GM12878 (cell line): ENCODE results near the gene PROCA1. TPM values are rescaled to one million over a fixed set of nuclear protein-coding genes. Genes with fewer than 3 reads are reported as not detected.
A peak's percentile ranks its signal among the peaks of the same experiment; 100 is the strongest.

Experiments
- ATAC-seq: fragments of 200-7000 bp; cut with Tn5 transposase; 3 replicates; pipeline ENCODE4 v1.9.1; 2020; ENCODE audit warnings: mild to moderate bottlenecking, moderate library complexity
- BruUV-seq: library from RNA; stranded (reverse); fragments of 400-500 nt; replicated peaks from 2 replicates; lab custom pipeline; 2021; lab: Mats Ljungman, UMichigan
- CTCF ChIA-PET: fragments of 300-600 bp; sonication (Branson Sonifier 250); formaldehyde crosslinking; extraction: SDS; loops from one replicate; lab custom pipeline; 2021; ENCODE audit warnings: inconsistent platforms; lab: Yijun Ruan, JAX
- POLR2A ChIA-PET: fragments of 350-600 bp; formaldehyde crosslinking; extraction: SDS; loops from one replicate; lab custom pipeline; 2021; ENCODE audit warnings: inconsistent platforms; lab: Charles Lee
- RAD21 ChIA-PET: fragments of 300-600 bp; sonication (Branson Sonifier 250); formaldehyde crosslinking; loops from one replicate; lab custom pipeline; 2023; ENCODE audit warnings: antibody characterized with exemption; ENCODE audit not compliant: unreplicated experiment; lab: Charles Lee
- SMC1A ChIA-PET: fragments of 300-600 bp; sonication (Branson Sonifier 250); formaldehyde crosslinking; loops from one replicate; lab custom pipeline; 2023; ENCODE audit not compliant: unreplicated experiment, uncharacterized antibody; lab: Charles Lee
- DNase-seq: peaks from one replicate; pipeline ENCODE4 v3.0.0-alpha.2; 2011; ENCODE audit warnings: low read depth, low spot score
- FAIRE-seq: peaks from 3 replicates; lab custom pipeline; 2011; peaks lifted over from hg19 to GRCh38; lab: Jason Lieb, UNC
- H2AFZ ChIP-seq: 2 replicates; pipeline ENCODE4 v1.6.0; 2011; ENCODE audit warnings: low read depth, low read length, control low read depth; ENCODE audit not compliant: control insufficient read depth
- H3K27ac ChIP-seq: 2 replicates; pipeline ENCODE4 v1.5.1; 2011; ENCODE audit warnings: control low read depth; ENCODE audit not compliant: control insufficient read depth, insufficient read depth
- H3K27me3 ChIP-seq, 2 experiments: replicated peaks in 1 of 2; 2 replicates each; pipeline versions ENCODE4 v1.6.0 to v1.6.1; 2011; ENCODE audit warnings: low read length in 1 of 2; ENCODE audit not compliant: control insufficient read depth in 2 of 2, insufficient read depth in 2 of 2
- H3K36me3 ChIP-seq, 2 experiments: 2 replicates each; pipeline ENCODE4 v1.5.1; 2011; ENCODE audit warnings: low read length in 1 of 2; ENCODE audit not compliant: control insufficient read depth in 2 of 2, insufficient read depth in 2 of 2
- H3K4me1 ChIP-seq: 2 replicates; pipeline ENCODE4 v1.6.1; 2011; ENCODE audit warnings: mild to moderate bottlenecking, low read length, moderate library complexity, mixed read lengths; ENCODE audit not compliant: control insufficient read depth, insufficient read depth
- H3K4me2 ChIP-seq: 2 replicates; pipeline ENCODE4 v1.6.0; 2011; ENCODE audit warnings: control low read depth; ENCODE audit not compliant: control insufficient read depth, insufficient read depth
- H3K4me3 ChIP-seq: fragments of 200-600 bp; sonication (generic); 2 replicates; pipeline ENCODE4 v1.5.1; 2016
- H3K79me2 ChIP-seq: 2 replicates; pipeline ENCODE4 v1.6.0; 2011; ENCODE audit warnings: low read length; ENCODE audit not compliant: control insufficient read depth, insufficient read depth
- H3K9ac ChIP-seq: 2 replicates; pipeline ENCODE4 v1.8.0; 2011; ENCODE audit warnings: low read length, control low read depth, mixed read lengths; ENCODE audit not compliant: control insufficient read depth, insufficient read depth
- H3K9me3 ChIP-seq: replicated peaks from 3 replicates; pipeline ENCODE4 v1.5.1; 2011; ENCODE audit warnings: mild to moderate bottlenecking, low read length; ENCODE audit not compliant: control insufficient read depth, insufficient read depth
- H4K20me1 ChIP-seq: 2 replicates; pipeline ENCODE4 v1.6.0; 2011; ENCODE audit not compliant: control insufficient read depth, insufficient read depth
- CREM ChIP-seq: IDR thresholded peaks from 2 replicates; pipeline ENCODE4 v1.6.1; 2014; ENCODE audit warnings: antibody characterized with exemption, low read depth
- MEF2B ChIP-seq: fragments of 450-650 bp; IDR thresholded peaks from 2 replicates; pipeline ENCODE4 v1.6.1; 2018; ENCODE audit warnings: mild to moderate bottlenecking, moderate library complexity; ENCODE audit not compliant: partially characterized antibody, poor library complexity, severe bottlenecking
- MLLT1 ChIP-seq: fragments of 450-650 bp; IDR thresholded peaks from 2 replicates; pipeline ENCODE4 v1.6.1; 2016; ENCODE audit warnings: mild to moderate bottlenecking
- NFYA ChIP-seq: IDR thresholded peaks from 2 replicates; pipeline ENCODE4 v1.6.1; 2011; ENCODE audit warnings: low read depth, mild to moderate bottlenecking, low read length, improper control_type of control experiment, borderline replicate concordance
- NR2C2 ChIP-seq: IDR thresholded peaks from 2 replicates; pipeline ENCODE4 v1.6.1; 2011; ENCODE audit warnings: borderline replicate concordance, low read depth; ENCODE audit not compliant: control insufficient read depth, insufficient read length
- NR2F1 ChIP-seq: fragments of 450-650 bp; conservative IDR thresholded peaks from 2 replicates; pipeline ENCODE4 v1.6.1; 2017; ENCODE audit warnings: mild to moderate bottlenecking
- NRF1 ChIP-seq: conservative IDR thresholded peaks from 2 replicates; pipeline ENCODE4 v1.6.1; 2011; ENCODE audit warnings: mild to moderate bottlenecking, low read depth, low read length, improper control_type of control experiment
- RFX5 ChIP-seq: IDR thresholded peaks from 2 replicates; pipeline ENCODE4 v1.6.1; 2011; ENCODE audit warnings: low read depth, low read length, improper control_type of control experiment
- SIX5 ChIP-seq: IDR thresholded peaks from 2 replicates; pipeline ENCODE4 v1.6.1; 2011; ENCODE audit warnings: mild to moderate bottlenecking, low read depth, low read length, moderate library complexity; ENCODE audit not compliant: severe bottlenecking
- SREBF2 ChIP-seq: IDR thresholded peaks from 2 replicates; pipeline ENCODE4 v1.6.1; 2012; ENCODE audit warnings: mild to moderate bottlenecking, low read length
- YY1 ChIP-seq: IDR thresholded peaks from 2 replicates; pipeline ENCODE4 v1.6.1; 2011; ENCODE audit warnings: low read depth, mild to moderate bottlenecking, low read length
- ZBED1 ChIP-seq: IDR thresholded peaks from 2 replicates; pipeline ENCODE4 v1.6.1; 2016; ENCODE audit warnings: borderline replicate concordance
- WGBS: methylation state at CpG from one replicate; pipeline ENCODE4 v1.1.6; 2016; ENCODE audit warnings: low lambda C conversion rate; ENCODE audit not compliant: insufficient replicate concordance, insufficient coverage; ENCODE audit errors: missing lambda C conversion rate; 5-methylcytosine and 5-hydroxymethylcytosine counted together
- in situ Hi-C: fragments of 300-500 bp; cut with MboI; formaldehyde crosslinking; loops from 9 replicates; pipeline ENCODE4 v1.14.3; 2018; ENCODE audit warnings: mixed read lengths
- intact Hi-C: fragments of 100-400 bp; cut with micrococcal nuclease; formaldehyde crosslinking; loops from one replicate; pipeline ENCODE4 v1.14.2; 2022; ENCODE audit not compliant: unreplicated experiment
- polyA plus RNA-seq, 11 experiments: library from polyadenylated mRNA; depleted of rRNA in 4 of 11; unstranded in 6 of 11; stranded (reverse) in 5 of 11; fragments of >200 nt; fragmentation: Nextera tagmentation in 4 of 11; fragmentation: Illumina TruSeq in 1 of 11; extraction: Ambion mirVana in 4 of 11; extraction: Trizol in 1 of 11; gene quantifications; 1 replicate in 1 of 11; 2 replicates in 10 of 11; pipeline versions ENCODE4 v1.2.1 to v1.2.3, GENCODE V29; 2011 to 2016; ENCODE audit warnings: inconsistent platforms in 2 of 11, missing spikeins in 2 of 11, low read depth in 1 of 11
- total RNA-seq, 4 experiments: library from RNA; depleted of rRNA in 3 of 4; stranded (reverse); fragments of >200 nt in 3 of 4; fragmentation: Illumina TruSeq in 1 of 4; extraction: Trizol in 1 of 4; gene quantifications; 2 replicates each; pipeline versions ENCODE4 v1.2.1 to v1.2.3, GENCODE V29; 2013 to 2021
- TF ChIP-seq, protein P1 (sequence below): fragments of 450-650 bp; IDR thresholded peaks from 2 replicates; pipeline ENCODE4 v1.6.1; 2017; ENCODE audit warnings: mild to moderate bottlenecking, low read depth, inconsistent platforms; ENCODE audit not compliant: poor library complexity, severe bottlenecking
- TF ChIP-seq, protein P2 (sequence below): fragments of 450-650 bp; IDR thresholded peaks from 2 replicates; pipeline ENCODE4 v1.6.1; 2017; ENCODE audit warnings: antibody characterized with exemption, mild to moderate bottlenecking, moderate library complexity
- TF ChIP-seq, protein P3 (sequence below): fragments of 450-650 bp; IDR thresholded peaks from 2 replicates; pipeline ENCODE4 v1.6.1; 2016; ENCODE audit warnings: mild to moderate bottlenecking

Gene PROCA1
- total and polyA plus RNA-seq, 10 of the 15 experiments (the other 5 are each of a cell fraction or from before 2014, with no cell fraction given), result 0.35 to 4.8 (median 1.4) TPM

DNA sequence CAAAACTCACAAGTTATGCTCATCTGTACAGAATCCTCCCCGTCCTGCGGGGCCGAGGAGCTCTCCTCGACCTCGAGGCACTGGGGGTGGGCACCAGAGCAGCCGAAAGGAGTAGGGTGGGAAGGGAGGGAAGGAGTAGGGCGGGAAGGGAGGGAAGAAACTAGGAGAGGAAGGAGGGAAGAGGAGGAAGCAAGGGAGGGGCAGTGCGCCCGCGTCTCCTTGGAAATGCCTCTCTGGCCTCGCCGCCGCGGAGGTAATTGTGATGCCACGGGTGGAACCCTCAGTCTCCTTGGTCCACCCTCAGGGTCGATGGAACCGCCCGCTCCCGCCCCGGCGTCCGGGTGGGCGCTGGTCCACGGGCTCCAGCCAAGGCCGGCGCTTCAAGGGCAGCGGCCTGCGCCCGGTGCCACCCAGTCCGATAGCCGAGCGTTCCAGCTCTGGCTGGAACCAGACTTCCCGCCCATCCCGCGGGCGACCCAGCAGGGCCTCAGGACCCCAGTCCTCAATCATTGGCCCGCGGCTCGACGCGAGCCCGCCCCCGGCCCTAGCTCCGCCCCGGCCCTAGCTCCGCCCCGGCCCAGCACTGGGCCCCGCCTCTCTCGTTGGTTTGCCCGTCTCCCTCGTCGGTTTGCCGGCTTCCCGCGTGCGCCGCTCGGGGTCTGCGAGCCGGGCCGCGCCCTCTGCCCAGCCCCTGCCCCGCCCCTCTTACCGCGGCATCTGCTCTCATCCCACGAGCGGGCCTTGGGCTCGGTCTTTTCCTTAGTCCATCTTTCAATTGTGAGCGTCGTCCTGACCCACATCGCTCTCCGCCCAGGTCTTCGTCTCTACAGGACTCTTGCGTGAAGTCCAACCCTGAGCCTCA, 596 bp downstream of the PROCA1 start (continued):
- TF ChIP-seq MEF2B, result no peak
- TF ChIP-seq NR2F1, result peak; percentile 36; the same call in 1 of the 2 replicates
- TF ChIP-seq, all 136 proteins: peak for 17

GRCh38 chr17:28707339-28707720, 4.4 kb downstream of the PROCA1 start:
- Histone ChIP-seq H2AFZ (no peak overlapping the region), H3K4me1 (peaks cover 7% of the 10 kb centered on the region), H3K4me3 (no peak overlapping the region), H3K9me3 (no peaks in the 10 kb centered on the region), H3K4me2 (no peak overlapping the region), H3K36me3 (peaks cover 3 to 9% of the 10 kb centered on the region in 2 experiments; a peak in 2 of 4 replicates), H3K27me3 (no peaks in the 10 kb centered on the region), H4K20me1 (no peaks in the 10 kb centered on the region), H3K27ac (no peak overlapping the region), H3K79me2 (no peaks in the 10 kb centered on the region), H3K9ac (no peak overlapping the region)
- FAIRE-seq, result no peak
- ChIA-PET CTCF (no interaction called here), POLR2A (no interaction called here), SMC1A (no interaction called here), RAD21 (no interaction called here)
- DNase-seq, result no peak
- WGBS, result 100% methylated on average over 2 of the region's 2 CpGs
- no TSS peak for BruUV-seq
- ATAC-seq, result no peak
- intact Hi-C loops (no loop called here), in situ Hi-C loops (no loop called here)
- no peak for TF ChIP-seq ZBED1
- TF ChIP-seq YY1, result no peak
- TF ChIP-seq, protein P1, sequence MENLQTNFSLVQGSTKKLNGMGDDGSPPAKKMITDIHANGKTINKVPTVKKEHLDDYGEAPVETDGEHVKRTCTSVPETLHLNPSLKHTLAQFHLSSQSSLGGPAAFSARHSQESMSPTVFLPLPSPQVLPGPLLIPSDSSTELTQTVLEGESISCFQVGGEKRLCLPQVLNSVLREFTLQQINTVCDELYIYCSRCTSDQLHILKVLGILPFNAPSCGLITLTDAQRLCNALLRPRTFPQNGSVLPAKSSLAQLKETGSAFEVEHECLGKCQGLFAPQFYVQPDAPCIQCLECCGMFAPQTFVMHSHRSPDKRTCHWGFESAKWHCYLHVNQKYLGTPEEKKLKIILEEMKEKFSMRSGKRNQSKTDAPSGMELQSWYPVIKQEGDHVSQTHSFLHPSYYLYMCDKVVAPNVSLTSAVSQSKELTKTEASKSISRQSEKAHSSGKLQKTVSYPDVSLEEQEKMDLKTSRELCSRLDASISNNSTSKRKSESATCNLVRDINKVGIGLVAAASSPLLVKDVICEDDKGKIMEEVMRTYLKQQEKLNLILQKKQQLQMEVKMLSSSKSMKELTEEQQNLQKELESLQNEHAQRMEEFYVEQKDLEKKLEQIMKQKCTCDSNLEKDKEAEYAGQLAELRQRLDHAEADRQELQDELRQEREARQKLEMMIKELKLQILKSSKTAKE, result no peak
- no peak for TF ChIP-seq SREBF2
- TF ChIP-seq RFX5, result no peak
- no peak for TF ChIP-seq NRF1
- no peak for TF ChIP-seq SIX5
- TF ChIP-seq NFYA, result no peak
- TF ChIP-seq, protein P2, sequence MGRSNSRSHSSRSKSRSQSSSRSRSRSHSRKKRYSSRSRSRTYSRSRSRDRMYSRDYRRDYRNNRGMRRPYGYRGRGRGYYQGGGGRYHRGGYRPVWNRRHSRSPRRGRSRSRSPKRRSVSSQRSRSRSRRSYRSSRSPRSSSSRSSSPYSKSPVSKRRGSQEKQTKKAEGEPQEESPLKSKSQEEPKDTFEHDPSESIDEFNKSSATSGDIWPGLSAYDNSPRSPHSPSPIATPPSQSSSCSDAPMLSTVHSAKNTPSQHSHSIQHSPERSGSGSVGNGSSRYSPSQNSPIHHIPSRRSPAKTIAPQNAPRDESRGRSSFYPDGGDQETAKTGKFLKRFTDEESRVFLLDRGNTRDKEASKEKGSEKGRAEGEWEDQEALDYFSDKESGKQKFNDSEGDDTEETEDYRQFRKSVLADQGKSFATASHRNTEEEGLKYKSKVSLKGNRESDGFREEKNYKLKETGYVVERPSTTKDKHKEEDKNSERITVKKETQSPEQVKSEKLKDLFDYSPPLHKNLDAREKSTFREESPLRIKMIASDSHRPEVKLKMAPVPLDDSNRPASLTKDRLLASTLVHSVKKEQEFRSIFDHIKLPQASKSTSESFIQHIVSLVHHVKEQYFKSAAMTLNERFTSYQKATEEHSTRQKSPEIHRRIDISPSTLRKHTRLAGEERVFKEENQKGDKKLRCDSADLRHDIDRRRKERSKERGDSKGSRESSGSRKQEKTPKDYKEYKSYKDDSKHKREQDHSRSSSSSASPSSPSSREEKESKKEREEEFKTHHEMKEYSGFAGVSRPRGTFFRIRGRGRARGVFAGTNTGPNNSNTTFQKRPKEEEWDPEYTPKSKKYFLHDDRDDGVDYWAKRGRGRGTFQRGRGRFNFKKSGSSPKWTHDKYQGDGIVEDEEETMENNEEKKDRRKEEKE, result no peak
- TF ChIP-seq, protein P3, sequence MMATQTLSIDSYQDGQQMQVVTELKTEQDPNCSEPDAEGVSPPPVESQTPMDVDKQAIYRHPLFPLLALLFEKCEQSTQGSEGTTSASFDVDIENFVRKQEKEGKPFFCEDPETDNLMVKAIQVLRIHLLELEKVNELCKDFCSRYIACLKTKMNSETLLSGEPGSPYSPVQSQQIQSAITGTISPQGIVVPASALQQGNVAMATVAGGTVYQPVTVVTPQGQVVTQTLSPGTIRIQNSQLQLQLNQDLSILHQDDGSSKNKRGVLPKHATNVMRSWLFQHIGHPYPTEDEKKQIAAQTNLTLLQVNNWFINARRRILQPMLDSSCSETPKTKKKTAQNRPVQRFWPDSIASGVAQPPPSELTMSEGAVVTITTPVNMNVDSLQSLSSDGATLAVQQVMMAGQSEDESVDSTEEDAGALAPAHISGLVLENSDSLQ, result no peak
- TF ChIP-seq MLLT1, result no peak
- TF ChIP-seq NR2C2, result no peak
- no peak for TF ChIP-seq CREM
